Measurements from ENCODE around the gene PLAU.

- TF ChIP-seq POLR2A (IDR thresholded peaks at IDR 0.05; ENCODE audit: extremely low read depth, insufficient read length): no peak
- no peak for TF ChIP-seq CTCF (IDR thresholded peaks at IDR 0.05; ENCODE audit: low read depth, low read length)
- TF ChIP-seq MYC (IDR thresholded peaks at IDR 0.05; ENCODE audit: low read depth, low read length): no peak
Measured at GRCh38 chr10:73898730-73899410, 12.1 kb upstream of the PLAU start.

Data from NB4 (cell line).